Loucy (cell line): ENCODE results near the gene CUBN.

Experiments
- EZH2phosphoT487 ChIP-seq: fragments of 200-600 bp; IDR thresholded peaks from 2 replicates; pipeline ENCODE4 v1.6.1; 2018; ENCODE audit warnings: antibody characterized with exemption, mild to moderate bottlenecking, moderate library complexity, borderline replicate concordance
- TF ChIP-seq, protein P1 (sequence below): fragments of 200-600 bp; sonication (generic); conservative IDR thresholded peaks from 2 replicates; pipeline ENCODE4 v1.5.1; 2014; ENCODE audit warnings: mild to moderate bottlenecking, antibody characterized with exemption, low read length

- TF ChIP-seq EZH2phosphoT487 = no peak
- TF ChIP-seq, protein P1, sequence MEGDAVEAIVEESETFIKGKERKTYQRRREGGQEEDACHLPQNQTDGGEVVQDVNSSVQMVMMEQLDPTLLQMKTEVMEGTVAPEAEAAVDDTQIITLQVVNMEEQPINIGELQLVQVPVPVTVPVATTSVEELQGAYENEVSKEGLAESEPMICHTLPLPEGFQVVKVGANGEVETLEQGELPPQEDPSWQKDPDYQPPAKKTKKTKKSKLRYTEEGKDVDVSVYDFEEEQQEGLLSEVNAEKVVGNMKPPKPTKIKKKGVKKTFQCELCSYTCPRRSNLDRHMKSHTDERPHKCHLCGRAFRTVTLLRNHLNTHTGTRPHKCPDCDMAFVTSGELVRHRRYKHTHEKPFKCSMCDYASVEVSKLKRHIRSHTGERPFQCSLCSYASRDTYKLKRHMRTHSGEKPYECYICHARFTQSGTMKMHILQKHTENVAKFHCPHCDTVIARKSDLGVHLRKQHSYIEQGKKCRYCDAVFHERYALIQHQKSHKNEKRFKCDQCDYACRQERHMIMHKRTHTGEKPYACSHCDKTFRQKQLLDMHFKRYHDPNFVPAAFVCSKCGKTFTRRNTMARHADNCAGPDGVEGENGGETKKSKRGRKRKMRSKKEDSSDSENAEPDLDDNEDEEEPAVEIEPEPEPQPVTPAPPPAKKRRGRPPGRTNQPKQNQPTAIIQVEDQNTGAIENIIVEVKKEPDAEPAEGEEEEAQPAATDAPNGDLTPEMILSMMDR = no peak
These were observed 87.7 kb downstream of the CUBN start for GRCh38 chr10:17041626-17042520.
